KOPT-K1 (cell line): Measurements from ENCODE around the gene UBAC2.

Source experiments
- H3K27ac ChIP-seq: fragments of 200-600 bp; sonication (generic); 2 replicates; pipeline ENCODE4 v1.5.1; 2016; ENCODE audit warnings: antibody characterized with exemption, mild to moderate bottlenecking, low read depth, low read length; ENCODE audit not compliant: poor library complexity, severe bottlenecking
- H3K36me3 ChIP-seq: fragments of 200-600 bp; sonication (generic); 2 replicates; pipeline ENCODE4 v1.5.1; 2017; ENCODE audit warnings: antibody characterized with exemption, mild to moderate bottlenecking, low read length, moderate library complexity; ENCODE audit not compliant: insufficient read depth
- H3K9me3 ChIP-seq: fragments of 200-600 bp; sonication (generic); 2 replicates; pipeline ENCODE4 v1.5.1; 2017; ENCODE audit warnings: antibody characterized with exemption, low read length, mild to moderate bottlenecking; ENCODE audit not compliant: insufficient read depth, poor library complexity, severe bottlenecking

The UBAC2 gene

DNA sequence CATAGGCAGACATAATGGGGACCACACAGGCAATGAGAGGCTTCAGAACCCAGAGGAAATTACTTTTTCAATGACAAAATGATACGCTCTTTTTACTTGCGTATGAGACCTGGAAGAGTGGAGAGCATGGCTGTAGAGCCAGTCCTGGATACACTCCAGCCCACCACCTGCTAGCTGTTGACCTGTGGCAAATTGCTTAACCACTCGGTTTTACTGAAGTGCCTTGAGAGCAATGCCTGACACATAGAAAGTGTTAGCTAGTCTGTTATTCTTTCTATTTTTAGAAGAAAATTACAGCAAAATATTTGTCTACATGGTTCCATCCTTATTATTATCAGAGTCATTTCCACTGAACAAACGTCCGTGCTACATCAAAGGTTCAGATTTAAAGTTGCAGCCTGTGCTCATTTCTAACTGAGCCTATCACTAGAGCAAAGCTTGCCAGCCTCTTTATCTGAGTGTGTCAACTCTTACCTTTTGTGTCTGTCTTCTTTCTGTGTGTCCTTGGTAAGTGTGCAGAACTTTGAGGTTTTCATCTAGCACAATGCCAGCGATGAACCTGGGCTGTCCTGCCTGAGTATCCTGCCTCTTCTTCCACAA lies 116.1 kb downstream of the UBAC2 start:
- H3K9me3 ChIP-seq: no peaks in the 10 kb centered on the region
- no peak overlapping the region for H3K27ac ChIP-seq
- H3K36me3 ChIP-seq: peaks cover 41% of the 10 kb centered on the region

DNA sequence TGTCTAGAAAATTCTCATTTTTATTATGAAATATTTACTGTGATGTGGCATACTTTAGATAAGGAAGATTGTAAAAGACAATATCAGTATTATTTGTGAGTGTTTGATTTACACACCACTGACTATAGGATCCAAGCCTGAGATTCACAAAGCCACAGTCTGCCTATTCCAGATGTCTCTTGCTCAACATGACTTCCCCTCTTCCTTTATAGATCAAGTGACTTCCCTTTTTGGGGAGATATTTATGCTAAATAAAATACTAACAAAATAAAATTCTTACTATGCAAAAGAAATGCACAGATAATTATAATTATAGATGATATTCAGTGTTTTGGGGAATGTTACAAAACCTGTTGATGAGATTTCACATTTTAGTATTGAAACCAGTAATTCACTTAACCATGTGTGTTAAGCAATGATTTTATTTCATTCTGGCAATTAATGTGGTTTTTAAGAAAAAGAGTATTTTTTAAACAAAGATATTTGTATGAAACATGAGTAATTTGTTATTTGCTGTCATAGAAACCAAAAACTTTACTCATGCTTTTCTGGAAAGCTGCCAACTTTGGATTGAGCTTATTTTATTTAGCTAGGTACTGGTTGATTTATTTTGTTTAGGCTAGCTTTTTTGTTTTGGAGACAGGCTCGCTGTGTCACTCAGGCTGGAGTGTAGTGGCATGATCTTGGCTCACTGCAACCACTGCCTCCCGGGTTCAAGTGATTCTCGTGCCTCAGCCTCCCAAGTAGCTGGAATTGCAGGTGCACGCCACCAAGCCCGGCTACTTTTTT lies 120.2 kb downstream of the UBAC2 start:
- Histone ChIP-seq H3K27ac (no peak overlapping the region), H3K9me3 (no peaks in the 10 kb centered on the region), H3K36me3 (peaks cover 39% of the 10 kb centered on the region)

DNA sequence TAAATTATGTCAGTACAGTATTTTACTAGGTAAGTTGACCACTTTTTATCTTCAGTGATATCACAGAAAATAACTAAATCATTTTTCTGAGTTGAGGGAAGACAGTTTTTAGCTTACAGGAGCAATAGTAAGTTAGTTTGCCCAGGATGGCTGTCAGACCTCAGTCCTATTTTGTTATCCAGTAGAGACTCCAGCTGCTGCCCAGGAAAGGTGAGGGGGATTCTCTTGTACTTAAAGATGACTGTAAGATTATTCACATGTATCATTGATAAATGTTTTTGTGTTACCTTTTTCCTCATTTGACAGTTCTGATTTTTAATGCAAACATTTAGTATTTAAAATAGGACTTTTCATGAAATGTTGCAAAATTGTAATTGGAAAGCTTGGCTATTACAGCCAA lies 121.1 kb downstream of the UBAC2 start:
- Histone ChIP-seq H3K27ac (no peak overlapping the region), H3K9me3 (no peaks in the 10 kb centered on the region), H3K36me3 (peaks cover 32% of the 10 kb centered on the region)

DNA sequence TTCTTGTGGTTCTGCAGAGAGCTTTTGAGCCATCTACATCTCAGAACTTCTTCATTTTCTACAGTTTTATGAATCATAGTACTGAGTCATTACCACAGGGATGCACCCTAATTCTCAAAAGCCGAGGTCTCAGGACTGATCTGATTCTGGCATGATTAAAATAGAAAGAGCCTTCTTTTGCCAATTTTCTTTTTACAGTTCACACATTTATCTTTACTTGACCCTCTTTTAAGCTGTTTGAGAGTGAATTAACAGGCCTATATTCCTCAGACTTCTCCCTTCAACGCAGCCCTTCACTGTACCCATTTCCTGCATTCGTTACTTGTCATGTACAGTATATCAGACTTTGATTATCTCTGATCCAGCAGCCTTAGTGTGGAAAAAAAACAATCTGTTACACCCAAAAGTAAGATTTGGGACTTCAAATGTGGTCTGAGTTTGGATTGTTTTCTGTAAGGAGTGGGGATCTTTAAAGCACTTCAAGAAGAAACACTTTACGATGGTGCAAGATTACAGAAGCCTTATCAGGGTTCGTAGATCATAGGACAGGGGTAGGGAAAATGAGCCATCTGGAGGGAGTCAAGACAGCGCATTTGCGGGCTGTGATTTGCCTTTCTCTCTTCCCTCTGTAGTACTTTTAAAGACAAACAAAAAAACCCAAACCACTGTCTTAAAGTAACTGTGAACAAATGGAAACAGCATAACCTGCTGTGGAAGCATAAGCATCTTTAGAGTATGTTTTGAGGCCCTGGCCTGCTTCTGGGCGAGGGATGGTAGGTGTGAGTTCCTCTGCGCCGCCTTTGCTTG lies 121.8 kb downstream of the UBAC2 start:
- Histone ChIP-seq H3K9me3 (no peaks in the 10 kb centered on the region), H3K27ac (no peak overlapping the region), H3K36me3 (peaks cover 31% of the 10 kb centered on the region)

DNA sequence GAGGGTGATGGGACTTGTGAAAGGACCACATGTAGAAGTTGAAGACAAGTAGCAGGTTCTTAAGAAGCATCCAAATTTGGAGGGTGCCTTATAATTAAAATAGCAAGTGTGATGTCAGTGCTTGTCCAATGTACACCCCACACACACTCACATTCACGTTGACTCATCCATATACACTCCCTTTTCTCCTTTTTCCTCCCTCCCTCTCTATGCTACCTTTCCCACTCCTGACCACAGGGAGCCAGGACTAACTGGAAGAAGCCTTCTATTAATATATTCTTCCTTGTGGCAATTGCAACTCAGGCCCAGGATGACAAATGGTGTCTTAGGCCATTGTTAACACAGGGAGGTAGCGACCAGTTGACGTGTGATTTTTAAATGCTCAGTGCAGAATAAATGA lies 122.8 kb downstream of the UBAC2 start:
- Histone ChIP-seq H3K36me3 (peaks cover 35% of the 10 kb centered on the region), H3K27ac (no peak overlapping the region), H3K9me3 (no peaks in the 10 kb centered on the region)

DNA sequence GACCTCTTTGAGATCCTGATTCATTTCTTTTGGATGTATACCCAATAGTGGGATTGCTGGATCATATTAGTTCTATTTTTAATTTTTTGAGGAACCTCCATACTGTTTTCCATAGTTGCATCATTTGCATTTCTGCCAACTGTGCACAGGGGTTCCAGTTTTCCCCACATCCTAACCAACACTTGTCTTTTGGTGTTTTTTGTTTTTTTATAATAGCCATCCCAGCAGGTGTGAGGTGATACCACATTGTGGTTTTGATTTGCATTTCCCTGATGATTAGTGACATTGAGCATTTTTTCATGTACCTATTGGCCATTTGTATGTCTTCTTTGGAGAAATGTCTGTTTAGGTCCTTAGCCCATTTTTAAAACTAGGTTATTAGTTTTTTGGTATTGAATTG lies 125.4 kb downstream of the UBAC2 start:
- Histone ChIP-seq H3K9me3 (no peaks in the 10 kb centered on the region), H3K27ac (no peak overlapping the region), H3K36me3 (peaks cover 36% of the 10 kb centered on the region)

DNA sequence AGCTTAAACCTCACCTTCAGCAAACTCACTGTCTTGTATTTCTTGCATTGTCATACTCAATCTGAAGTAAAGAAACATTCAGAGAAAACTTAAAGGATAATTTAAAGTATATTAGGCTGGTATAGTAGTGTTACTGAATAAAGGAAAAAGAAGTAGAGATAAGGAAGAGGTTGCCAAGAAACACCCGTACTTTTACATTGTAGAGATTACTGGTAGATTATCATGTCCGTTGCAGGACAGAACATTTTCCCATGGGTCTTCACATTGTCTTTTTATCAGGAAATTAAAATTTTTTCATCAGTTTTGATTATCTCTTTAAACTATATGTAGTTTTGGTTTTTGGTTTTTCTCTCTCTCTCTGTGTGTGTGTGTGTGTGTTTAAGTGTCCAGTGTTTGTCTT lies 126.5 kb downstream of the UBAC2 start:
- Histone ChIP-seq H3K9me3 (no peaks in the 10 kb centered on the region), H3K27ac (no peak overlapping the region), H3K36me3 (peaks cover 33% of the 10 kb centered on the region)

DNA sequence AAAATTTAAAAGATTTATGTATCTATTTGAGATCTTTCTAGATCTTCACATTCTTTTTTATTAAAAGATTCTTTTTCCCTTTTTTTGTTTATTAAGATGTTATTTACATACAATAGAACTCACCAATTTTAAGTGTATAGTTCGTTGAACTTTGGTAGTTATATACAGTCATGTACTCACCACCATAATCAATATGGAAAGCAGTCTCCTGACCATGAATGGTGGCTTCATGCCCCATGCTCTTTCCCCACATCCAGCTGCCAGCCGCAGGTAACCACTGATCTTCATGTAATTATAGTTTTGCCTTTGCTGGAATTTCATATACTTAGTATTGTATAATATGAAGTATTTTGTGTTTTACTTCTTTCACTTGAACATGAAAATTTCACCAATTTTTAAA lies 127.1 kb downstream of the UBAC2 start:
- Histone ChIP-seq H3K36me3 (peaks cover 31% of the 10 kb centered on the region), H3K27ac (no peak overlapping the region), H3K9me3 (no peaks in the 10 kb centered on the region)

DNA sequence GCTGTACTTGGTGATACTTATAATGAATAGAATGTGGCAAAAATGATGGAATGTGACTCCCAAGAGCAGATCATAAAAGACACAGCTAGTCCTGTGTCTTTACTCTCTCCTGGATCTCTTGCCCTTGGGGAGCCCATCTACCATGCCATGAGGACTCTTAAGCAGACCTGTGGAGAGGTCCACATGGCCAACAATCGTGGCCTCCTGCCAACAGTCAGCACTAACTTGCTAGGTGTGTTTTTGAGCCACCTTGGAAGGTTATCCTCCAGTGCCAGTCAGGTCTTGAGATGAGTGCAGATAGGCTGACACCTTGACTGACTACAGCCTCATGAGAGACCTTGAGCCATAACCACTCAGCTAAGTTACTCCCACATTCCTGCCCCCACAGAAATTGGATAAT lies 128.8 kb downstream of the UBAC2 start:
- H3K9me3 ChIP-seq: no peaks in the 10 kb centered on the region
- no peak overlapping the region for H3K27ac ChIP-seq
- H3K36me3 ChIP-seq: peaks cover 21% of the 10 kb centered on the region

DNA sequence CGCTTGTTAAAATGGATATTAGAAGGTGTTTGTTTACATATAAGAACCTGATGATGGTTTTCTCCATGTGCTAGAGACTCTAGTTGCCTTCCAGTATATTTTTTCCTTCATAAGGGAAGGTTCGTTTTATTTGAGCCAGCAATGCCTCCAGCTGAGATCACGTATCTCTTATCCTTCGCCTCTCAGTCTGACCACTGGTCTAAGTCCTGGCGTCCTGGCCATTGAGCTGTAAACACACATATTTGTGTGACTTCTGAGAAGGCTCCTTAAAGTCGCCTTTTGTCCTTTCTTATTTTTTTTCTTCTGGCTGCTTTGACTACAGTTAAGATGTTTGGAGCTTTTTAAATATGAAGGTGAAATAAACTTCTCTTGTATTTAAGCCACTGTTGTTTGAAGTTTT lies 130.3 kb downstream of the UBAC2 start:
- Histone ChIP-seq H3K27ac (no peak overlapping the region), H3K9me3 (no peaks in the 10 kb centered on the region), H3K36me3 (peaks cover 26% of the 10 kb centered on the region)

DNA sequence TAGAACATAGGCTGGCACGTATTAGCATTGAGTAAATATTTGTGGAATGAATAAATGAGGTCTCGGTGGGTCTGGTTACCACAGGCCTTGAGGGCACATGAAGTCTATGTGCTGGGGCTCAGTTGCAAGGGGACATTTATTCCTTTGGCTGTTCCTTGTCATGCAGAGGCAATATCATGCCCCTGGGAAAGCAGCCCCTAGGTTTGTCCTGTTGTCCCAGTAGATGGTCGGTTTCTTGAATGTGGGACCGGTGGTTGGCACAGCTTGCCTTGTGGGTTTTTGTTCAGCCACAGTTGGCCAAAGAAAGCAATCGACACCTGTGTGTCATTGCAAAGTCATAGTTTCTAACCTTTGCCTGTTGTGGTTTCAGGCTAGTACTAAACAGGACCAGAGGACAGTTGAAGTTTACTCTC lies 131.2 kb downstream of the UBAC2 start:
- no peak overlapping the region for H3K27ac ChIP-seq
- peaks cover 34% of the 10 kb centered on the region for H3K36me3 ChIP-seq
- no peaks in the 10 kb centered on the region for H3K9me3 ChIP-seq

DNA sequence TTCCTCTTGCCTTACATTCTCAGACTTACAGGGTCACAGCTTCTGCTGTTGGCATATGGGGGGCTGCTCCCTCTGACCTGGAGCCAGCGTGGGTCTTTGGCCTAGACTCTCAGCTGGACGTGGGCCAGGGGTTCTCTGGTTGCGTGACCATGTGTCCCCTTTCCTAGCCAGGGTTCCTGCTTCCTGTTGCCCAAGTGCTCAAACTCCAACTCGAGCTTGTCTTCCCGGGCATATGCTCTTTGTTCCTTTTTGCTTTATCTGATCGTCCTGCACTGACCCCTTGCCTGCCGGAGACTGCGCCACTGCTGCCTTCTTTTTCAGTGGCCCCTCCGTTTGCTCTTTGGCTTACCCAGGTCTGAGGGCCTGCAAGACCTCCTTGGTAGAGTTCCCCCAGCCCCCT lies 131.8 kb downstream of the UBAC2 start:
- H3K9me3 ChIP-seq: no peaks in the 10 kb centered on the region
- peaks cover 35% of the 10 kb centered on the region for H3K36me3 ChIP-seq
- H3K27ac ChIP-seq: no peak overlapping the region

DNA sequence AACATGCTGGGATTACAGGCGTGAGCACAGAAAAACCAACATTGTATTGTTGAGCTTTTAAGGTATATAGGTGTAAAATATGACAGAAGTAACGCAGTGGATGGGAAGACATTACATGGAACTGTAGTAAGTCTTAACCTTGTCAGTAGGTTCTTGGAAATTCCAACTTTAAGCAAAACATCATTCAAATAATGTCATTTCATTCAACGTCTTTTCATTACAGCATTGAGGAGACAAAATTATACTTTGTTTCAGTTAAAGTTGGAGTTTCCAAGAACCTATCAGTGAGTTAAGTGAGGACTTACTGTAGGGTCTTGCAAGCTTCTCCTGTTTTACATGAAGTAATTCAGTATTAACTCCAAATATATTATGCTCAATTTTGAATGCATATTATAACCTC lies 133.6 kb downstream of the UBAC2 start:
- no peaks in the 10 kb centered on the region for H3K9me3 ChIP-seq
- peaks cover 36% of the 10 kb centered on the region for H3K36me3 ChIP-seq
- H3K27ac ChIP-seq: no peak overlapping the region

DNA sequence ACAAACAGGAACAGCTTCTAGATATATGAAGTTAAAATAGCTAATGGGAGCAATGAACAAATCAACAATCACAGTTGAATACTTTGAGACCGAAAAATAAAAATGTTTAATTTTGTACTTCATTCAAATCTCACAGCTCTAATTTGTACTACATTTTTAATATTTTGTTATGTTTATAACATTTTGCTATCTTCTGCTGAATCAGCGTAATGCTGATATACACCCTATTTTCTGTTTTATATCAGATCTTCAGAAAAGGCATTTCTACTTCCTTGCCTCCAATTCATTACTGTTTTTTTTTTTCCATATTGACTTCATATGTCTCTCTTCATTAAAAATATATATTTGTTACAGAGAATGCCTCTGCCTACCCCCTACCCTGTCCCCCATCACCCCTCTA lies 134.4 kb downstream of the UBAC2 start:
- Histone ChIP-seq H3K36me3 (peaks cover 30% of the 10 kb centered on the region), H3K27ac (no peak overlapping the region), H3K9me3 (no peaks in the 10 kb centered on the region)

DNA sequence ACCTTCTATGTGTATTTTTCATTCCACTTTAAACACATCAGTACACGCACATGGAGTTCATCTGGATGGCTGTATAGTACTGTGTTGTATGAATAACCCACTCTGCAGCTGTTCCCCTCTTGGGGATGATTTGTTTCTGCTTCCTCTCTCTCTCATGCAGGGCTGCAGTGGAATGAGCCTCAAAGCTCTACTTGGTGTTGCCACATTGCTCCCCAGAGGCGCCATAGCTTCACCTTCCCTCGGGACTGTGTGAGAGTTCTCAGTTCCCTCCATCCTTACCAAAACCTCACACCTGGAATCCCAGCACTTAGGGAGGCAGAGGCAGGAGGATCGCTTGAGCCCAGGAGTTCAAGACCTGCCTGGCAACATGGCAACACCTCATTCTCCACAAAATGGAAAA lies 134.9 kb downstream of the UBAC2 start:
- Histone ChIP-seq H3K36me3 (peaks cover 35% of the 10 kb centered on the region), H3K27ac (no peak overlapping the region)

More for the DNA sequence above, 134.9 kb downstream of the UBAC2 start:
- no peaks in the 10 kb centered on the region for H3K9me3 ChIP-seq
